Measurements from ENCODE around the gene FAM170A.

The FAM170A gene

GRCh38 chr5:119629339-119629738 is at the start of gene FAM170A:
Gene FAM170A (plus strand): TSS chr5:119629558. CDS start chr5:119629769, 211 bp downstream.
- no peak for DNase-seq

- DNase-seq: no peak
These were observed 46.4 kb upstream of the FAM170A start for GRCh38 chr5:119582987-119583386.

GRCh38 chr5:119583684-119584083 is 45.7 kb upstream of the FAM170A start:
- DNase-seq: no peak

- no peak for DNase-seq
These were observed 33.3 kb upstream of the FAM170A start for GRCh38 chr5:119596046-119596445.

GRCh38 chr5:119597728-119598298 is 31.5 kb upstream of the FAM170A start:
- DNase-seq: no peak

GRCh38 chr5:119613937-119614336 is 15.4 kb upstream of the FAM170A start:
- DNase-seq: no peak

- DNase-seq: no peak
These were observed 14.5 kb upstream of the FAM170A start for GRCh38 chr5:119614838-119615237.

GRCh38 chr5:119626086-119626485 is 3.3 kb upstream of the FAM170A start:
- no peak for DNase-seq

- DNase-seq: no peak
These were observed 1.5 kb downstream of the FAM170A start for GRCh38 chr5:119630752-119631440.

GRCh38 chr5:119631660-119632059 is 2.3 kb downstream of the FAM170A start:
- DNase-seq: no peak

GRCh38 chr5:119651486-119651885 is 22.1 kb downstream of the FAM170A start:
- no peak for DNase-seq

- DNase-seq: no peak
These were observed 25.7 kb downstream of the FAM170A start for GRCh38 chr5:119655061-119655460.

- no peak for DNase-seq
These were observed 26.7 kb downstream of the FAM170A start for GRCh38 chr5:119656023-119656422.

- no peak for DNase-seq
These were observed 37.2 kb downstream of the FAM170A start for GRCh38 chr5:119666542-119666941.

GRCh38 chr5:119678351-119679028 is 49.1 kb downstream of the FAM170A start:
- DNase-seq: no peak

GRCh38 chr5:119680080-119680479 is 50.7 kb downstream of the FAM170A start:
- DNase-seq: no peak

- no peak for DNase-seq
These were observed 52.4 kb downstream of the FAM170A start for GRCh38 chr5:119681734-119682133.

- no peak for DNase-seq
These were observed 53.0 kb downstream of the FAM170A start for GRCh38 chr5:119682372-119682771.
